ENCODE data around the gene ADAMTS6. TPM values are rescaled to one million over a fixed set of nuclear protein-coding genes. Genes with fewer than 3 reads are reported as not detected.

ADAMTS6 gene
- total and polyA plus RNA-seq, 2 experiments from 2014 or later, result 3.4 to 21.0 TPM

- Histone ChIP-seq H3K9me3 (ENCODE audit: low read depth) (no peaks in the 10 kb centered on the region), H3K9me2 (replicated peaks; ENCODE audit: insufficient read depth) (no peaks in the 10 kb centered on the region), H4K20me1 (ENCODE audit: insufficient read depth, poor library complexity, severe bottlenecking) (no peaks in the 10 kb centered on the region), H2AFZ (no peak overlapping the region), H3K4me3 (no peak overlapping the region), H3K79me2 (no peaks in the 10 kb centered on the region), H3K4me2 (no peak overlapping the region), H3K36me3 (replicated peaks; ENCODE audit: insufficient read depth, low read depth) (no peaks in the 10 kb centered on the region), H3K27me3 (no peaks in the 10 kb centered on the region), H3K27ac (no peak overlapping the region), H3K4me1 (ENCODE audit: insufficient read depth) (no peaks in the 10 kb centered on the region)
- TF ChIP-seq EZH2 (IDR thresholded peaks at IDR 0.05; ENCODE audit: borderline replicate concordance) (no peak), EZH2phosphoT487 (IDR thresholded peaks at IDR 0.05; ENCODE audit: low read depth, severe bottlenecking, unreplicated experiment) (no peak), CTCF (IDR thresholded peaks at IDR 0.05; ENCODE audit: poor library complexity) (no peak)
- 94% methylated on average over 4 of the region's 4 CpGs for WGBS (ENCODE audit: low lambda C conversion rate, missing lambda C conversion rate)
- DNase-seq (ENCODE audit: low spot score), result no peak
These were observed 349.3 kb downstream of the ADAMTS6 start for GRCh38 chr5:65132386-65132785.

GRCh38 chr5:65128226-65128625 is 353.5 kb downstream of the ADAMTS6 start:
- Histone ChIP-seq H3K4me2 (no peak overlapping the region), H3K27me3 (no peaks in the 10 kb centered on the region), H4K20me1 (ENCODE audit: insufficient read depth, poor library complexity, severe bottlenecking) (no peaks in the 10 kb centered on the region), H3K79me2 (no peaks in the 10 kb centered on the region), H3K4me1 (ENCODE audit: insufficient read depth) (peaks cover 14% of the 10 kb centered on the region), H3K9me3 (ENCODE audit: low read depth) (no peaks in the 10 kb centered on the region), H3K27ac (no peak overlapping the region), H3K9me2 (replicated peaks; ENCODE audit: insufficient read depth) (no peaks in the 10 kb centered on the region), H3K36me3 (replicated peaks; ENCODE audit: insufficient read depth, low read depth) (no peaks in the 10 kb centered on the region), H2AFZ (no peak overlapping the region), H3K4me3 (no peak overlapping the region)
- no peak for DNase-seq (ENCODE audit: low spot score)
- no peak for TF ChIP-seq CTCF (IDR thresholded peaks at IDR 0.05; ENCODE audit: poor library complexity)
- no peak for TF ChIP-seq EZH2 (IDR thresholded peaks at IDR 0.05; ENCODE audit: borderline replicate concordance)
- TF ChIP-seq EZH2phosphoT487 (IDR thresholded peaks at IDR 0.05; ENCODE audit: low read depth, severe bottlenecking, unreplicated experiment), result no peak
- WGBS (ENCODE audit: low lambda C conversion rate, missing lambda C conversion rate), result 53% methylated on average over 6 of the region's 6 CpGs

GRCh38 chr5:65127161-65127901 is 354.4 kb downstream of the ADAMTS6 start:
- no peak for DNase-seq (ENCODE audit: low spot score)
- Histone ChIP-seq H3K9me3 (ENCODE audit: low read depth) (no peaks in the 10 kb centered on the region), H3K79me2 (no peaks in the 10 kb centered on the region), H3K27me3 (no peaks in the 10 kb centered on the region), H3K4me1 (ENCODE audit: insufficient read depth) (peaks cover 14% of the 10 kb centered on the region), H3K4me3 (no peak overlapping the region), H3K9me2 (replicated peaks; ENCODE audit: insufficient read depth) (no peaks in the 10 kb centered on the region), H3K27ac (no peak overlapping the region), H4K20me1 (ENCODE audit: insufficient read depth, poor library complexity, severe bottlenecking) (no peaks in the 10 kb centered on the region), H3K36me3 (replicated peaks; ENCODE audit: insufficient read depth, low read depth) (no peaks in the 10 kb centered on the region), H2AFZ (no peak overlapping the region), H3K4me2 (no peak overlapping the region)
- no peak for TF ChIP-seq CTCF (IDR thresholded peaks at IDR 0.05; ENCODE audit: poor library complexity)
- 62% methylated on average over 10 of the region's 10 CpGs for WGBS (ENCODE audit: low lambda C conversion rate, missing lambda C conversion rate)

All from hepatocyte (in vitro differentiated cells).